Stimulated activated CD8-positive, alpha-beta memory T cell treated with anti-CD3 and anti-CD28 coated beads, Interleukin-7, amount 100 ng/mL, for 24 hours (primary cell): ENCODE measurements around the gene CACNG6.

Experiments
- DNase-seq: peaks from one replicate; pipeline ENCODE4 v3.0.0-alpha.2; 2020; ENCODE audit warnings: low read depth

CACNG6 gene

DNA sequence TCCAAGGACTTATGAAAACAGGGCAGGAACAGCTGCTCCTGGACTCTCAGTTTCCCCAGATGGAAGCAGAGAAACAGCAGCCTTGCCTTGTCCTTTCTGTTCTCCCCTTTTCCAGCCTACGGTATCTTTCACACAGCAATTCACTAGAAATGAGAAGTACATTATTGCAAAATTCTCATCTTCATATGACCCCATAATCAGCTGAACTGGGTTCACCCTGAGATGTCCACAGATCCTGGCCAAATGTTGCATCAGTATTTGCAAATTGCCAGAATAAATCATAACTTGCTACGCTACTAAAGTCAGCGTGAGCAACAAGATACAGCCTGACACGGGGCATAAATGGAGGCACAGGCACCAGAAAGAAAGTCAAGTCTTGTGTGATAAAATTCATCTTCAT, 56.2 kb downstream of the CACNG6 start:
- no peak for DNase-seq
